ENCODE data around the gene PRPS1.

- TF ChIP-seq ZC3H10 (CRISPR knock-in tag; IDR thresholded peaks at IDR 0.05) (no peak), GLIS3 (CRISPR knock-in tag; IDR thresholded peaks at IDR 0.05) (no peak), ARNTL (CRISPR knock-in tag; IDR thresholded peaks at IDR 0.05; ENCODE audit: borderline replicate concordance, low read depth) (no peak), ZNF70 (CRISPR knock-in tag; IDR thresholded peaks at IDR 0.05) (no peak), TCF4 (CRISPR knock-in tag; IDR thresholded peaks at IDR 0.05; ENCODE audit: borderline replicate concordance) (no peak), ZNF565 (CRISPR knock-in tag; conservative IDR thresholded peaks at IDR 0.05; ENCODE audit: low read depth) (no peak), ZFP3 (CRISPR knock-in tag; IDR thresholded peaks at IDR 0.05) (no peak)
Measured at GRCh38 chrX:107603429-107604159, 24.7 kb upstream of the PRPS1 start.
